IPS DF 6.9 (cell line): Measurements from ENCODE around the gene DMRT1.

ENCODE experiments used
- DNase-seq: peaks from one replicate; pipeline ENCODE4 v3.0.0-alpha.2; 2013; ENCODE audit warnings: low read depth, low spot score
- H3K27ac ChIP-seq: one replicate; pipeline ENCODE4 v1.5.1; 2013; ENCODE audit warnings: low read length, control low read depth
- H3K27me3 ChIP-seq: 2 replicates; pipeline ENCODE4 v1.6.1; 2013; ENCODE audit warnings: mild to moderate bottlenecking, low read length; ENCODE audit not compliant: control insufficient read depth, insufficient read depth
- H3K36me3 ChIP-seq: 2 replicates; pipeline ENCODE4 v1.6.1; 2013; ENCODE audit warnings: low read length; ENCODE audit not compliant: control insufficient read depth, insufficient read depth
- H3K4me1 ChIP-seq: 2 replicates; pipeline ENCODE4 v1.6.1; 2013; ENCODE audit warnings: low read length; ENCODE audit not compliant: control insufficient read depth, insufficient read depth
- H3K4me3 ChIP-seq: 2 replicates; pipeline ENCODE4 v1.5.1; 2013; ENCODE audit warnings: mild to moderate bottlenecking, low read length
- H3K9me3 ChIP-seq: 2 replicates; pipeline ENCODE4 v1.6.1; 2013; ENCODE audit warnings: low read length, inconsistent platforms; ENCODE audit not compliant: control insufficient read depth, insufficient read depth
- WGBS: extraction: QIAGEN DNeasy Blood & Tissue Kit; methylation state at CpG from one replicate; pipeline ENCODE4 v1.1.7; 2013; ENCODE audit warnings: mixed read lengths, missing lambda C conversion rate; ENCODE audit not compliant: insufficient read length, insufficient coverage; 5-methylcytosine and 5-hydroxymethylcytosine counted together

The DMRT1 gene

DNA sequence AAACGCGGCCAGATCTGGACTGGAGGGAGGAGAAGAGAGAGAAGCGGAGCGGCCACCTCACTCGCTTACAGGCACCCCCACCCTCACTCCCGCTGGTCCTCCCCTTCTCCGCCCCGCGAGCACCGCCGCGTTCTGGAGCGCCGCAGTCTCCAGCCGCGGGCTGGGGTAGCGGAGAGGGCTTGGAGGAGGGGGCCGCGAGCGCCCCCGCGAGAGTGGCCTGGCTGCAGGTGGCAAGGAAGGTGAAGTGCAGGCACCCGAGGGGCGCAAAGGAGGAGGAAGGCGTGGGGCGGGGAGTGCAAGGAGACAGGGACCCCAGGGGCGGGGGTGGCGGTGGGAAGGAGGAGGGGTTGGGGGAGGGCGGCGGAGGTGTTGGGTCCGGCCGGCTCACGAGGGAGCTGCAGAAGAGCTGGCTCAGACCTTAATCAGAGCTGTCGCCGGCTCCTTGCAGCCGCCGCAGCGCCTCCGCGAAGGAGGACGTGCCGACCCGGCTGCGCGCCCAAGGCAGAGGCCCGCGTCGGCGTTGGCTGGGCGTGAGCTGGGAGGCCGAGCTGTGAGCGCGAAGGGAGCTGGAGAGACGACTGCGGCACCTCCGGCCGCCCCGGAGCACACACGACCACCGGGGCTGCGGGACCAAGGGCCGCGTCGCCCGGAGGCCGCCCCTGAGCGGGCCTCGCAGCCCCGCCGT, 134.9 kb downstream of the DMRT1 start, which contains the start of gene DMRT3:
TSS of gene DMRT3 (plus strand) at position 398 of the 685 bp plus-strand sequence. CDS start 347 bp downstream, outside the sequence.
- WGBS: no CpG with 5 or more reads among the region's 70 CpGs
- H3K27me3 ChIP-seq: peaks cover 80% of the 10 kb centered on the region
- DNase-seq: no peak

DNA sequence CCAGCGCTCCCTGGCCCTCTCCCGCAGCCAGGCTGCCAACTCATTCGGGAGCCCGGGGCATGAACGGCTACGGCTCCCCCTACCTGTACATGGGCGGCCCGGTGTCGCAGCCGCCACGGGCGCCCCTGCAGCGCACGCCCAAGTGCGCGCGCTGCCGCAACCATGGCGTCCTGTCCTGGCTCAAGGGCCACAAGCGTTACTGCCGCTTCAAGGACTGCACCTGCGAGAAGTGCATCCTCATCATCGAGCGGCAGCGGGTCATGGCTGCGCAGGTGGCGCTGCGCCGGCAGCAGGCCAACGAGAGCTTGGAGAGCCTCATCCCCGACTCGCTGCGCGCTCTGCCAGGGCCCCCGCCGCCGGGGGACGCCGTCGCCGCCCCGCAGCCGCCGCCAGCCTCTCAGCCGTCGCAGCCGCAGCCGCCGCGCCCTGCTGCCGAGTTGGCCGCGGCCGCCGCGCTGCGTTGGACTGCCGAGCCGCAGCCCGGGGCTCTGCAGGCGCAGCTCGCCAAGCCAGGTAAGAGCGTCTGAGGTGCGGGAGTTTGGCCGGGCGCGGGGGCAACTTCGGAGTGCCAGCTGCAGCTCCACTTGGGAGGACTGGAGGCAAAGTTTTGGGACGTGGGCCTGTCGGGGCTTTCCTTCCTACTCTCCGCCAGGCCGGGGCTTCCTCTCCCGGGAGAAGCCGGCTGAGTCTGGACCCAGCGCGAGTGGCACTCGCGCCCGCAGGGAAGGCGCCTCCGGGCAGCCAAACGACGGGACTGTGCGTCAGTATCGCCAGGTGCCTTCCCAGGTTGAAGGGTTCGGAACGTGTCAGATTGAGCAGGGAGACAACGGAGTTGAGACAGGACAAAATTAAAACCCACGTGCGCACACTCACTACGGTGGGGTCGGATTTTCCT, 135.7 kb downstream of the DMRT1 start:
- Histone ChIP-seq H3K27me3 (peaks cover 87% of the 10 kb centered on the region), H3K27ac (no peak overlapping the region), H3K4me3 (peak overlapping the region; percentile 9; the same call in 1 of the 2 replicates), H3K36me3 (no peaks in the 10 kb centered on the region), H3K9me3 (no peaks in the 10 kb centered on the region), H3K4me1 (peaks cover 3% of the 10 kb centered on the region; the same call in 1 of the 2 replicates)
- WGBS: no CpG with 5 or more reads among the region's 92 CpGs
- DNase-seq: no peak

More for the DNA sequence above, 134.9 kb downstream of the DMRT1 start, which contains the start of gene DMRT3:
- no peaks in the 10 kb centered on the region for H3K36me3 ChIP-seq
- no peak within 1 kb of the TSS for H3K27ac ChIP-seq
- H3K4me3 ChIP-seq: peak within 1 kb of the TSS; percentile 21; the same call in 1 of the 2 replicates
- no peaks in the 10 kb centered on the region for H3K9me3 ChIP-seq
- H3K4me1 ChIP-seq: peaks cover 3% of the 10 kb centered on the region; the same call in 1 of the 2 replicates

DNA sequence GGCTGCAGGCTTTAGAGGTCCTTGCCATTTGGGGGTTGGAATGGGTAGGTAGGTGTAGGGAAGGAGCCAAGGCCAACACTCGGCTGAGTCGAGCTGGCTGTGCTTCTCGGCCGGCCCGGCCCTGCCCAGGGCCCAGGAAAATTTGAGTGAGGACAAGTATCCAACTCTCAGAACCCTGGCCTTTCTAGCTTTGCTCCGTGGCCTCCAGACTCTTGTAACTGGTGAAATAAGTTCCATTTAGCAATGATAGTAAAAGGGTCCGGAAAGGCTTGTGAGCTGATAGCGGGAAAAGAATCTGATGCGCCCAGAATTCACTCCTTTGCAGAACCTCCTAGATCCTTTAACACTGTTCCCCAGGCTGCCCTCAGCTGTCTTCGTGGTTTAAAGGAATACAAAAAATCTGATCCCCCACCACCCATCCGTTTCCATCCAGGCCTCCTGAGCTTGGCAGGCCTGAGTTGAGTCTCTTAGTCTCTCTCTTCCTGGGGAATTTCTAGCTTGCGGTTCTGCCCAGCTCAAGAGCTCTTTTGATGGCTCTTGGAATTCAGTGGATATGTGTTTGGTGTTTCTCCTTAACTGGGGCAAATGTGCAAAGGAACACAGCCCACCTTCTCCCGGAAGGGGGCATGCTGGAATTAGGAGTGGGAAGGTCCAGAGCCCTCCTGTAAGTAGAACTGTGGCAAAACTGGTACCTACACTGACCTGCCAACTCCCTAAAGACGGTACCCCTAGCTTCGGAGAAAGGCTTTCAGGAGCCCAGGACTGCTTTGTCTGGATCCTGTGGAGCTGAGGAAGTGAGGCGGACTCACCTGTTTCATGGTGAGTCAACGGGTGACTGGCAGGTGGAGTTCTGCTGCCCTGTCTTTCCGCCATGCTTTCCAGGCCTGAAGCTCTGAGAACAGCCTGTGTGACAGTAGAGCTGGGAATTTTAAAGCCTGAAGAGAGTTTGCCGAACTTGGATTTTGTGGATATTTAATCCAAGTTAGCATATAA, 136.6 kb downstream of the DMRT1 start:
- DNase-seq: no peak
- H3K9me3 ChIP-seq: no peaks in the 10 kb centered on the region
- no CpG with 5 or more reads among the region's 19 CpGs for WGBS
- peaks cover 85% of the 10 kb centered on the region for H3K27me3 ChIP-seq
- no peaks in the 10 kb centered on the region for H3K36me3 ChIP-seq
- no peaks in the 10 kb centered on the region; the same call in 1 of the 2 replicates for H3K4me1 ChIP-seq
- no peak overlapping the region for H3K4me3 ChIP-seq
- H3K27ac ChIP-seq: no peak overlapping the region

DNA sequence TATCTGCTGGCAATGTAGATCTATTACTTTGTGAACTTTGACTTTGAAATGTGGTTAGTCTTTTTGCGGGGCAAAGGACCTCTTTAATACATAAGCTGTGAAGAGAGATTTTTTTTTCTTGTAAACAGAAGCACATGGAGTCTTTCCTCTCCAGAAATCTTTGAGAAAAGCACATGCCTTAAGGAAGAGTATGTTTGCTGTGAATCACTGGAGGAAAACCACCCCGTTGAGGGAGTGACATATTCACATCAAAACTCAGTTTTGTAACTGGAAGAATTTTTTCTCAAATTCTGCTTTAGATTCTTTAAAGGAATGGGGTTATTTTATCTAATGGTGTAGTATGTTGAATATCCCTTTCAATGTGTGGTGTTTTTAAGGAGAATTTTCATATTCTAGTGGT, 138.5 kb downstream of the DMRT1 start:
- H3K36me3 ChIP-seq: no peaks in the 10 kb centered on the region
- H3K4me3 ChIP-seq: no peak overlapping the region
- H3K27ac ChIP-seq: no peak overlapping the region
- H3K9me3 ChIP-seq: no peaks in the 10 kb centered on the region
- no CpG with 5 or more reads among the region's 2 CpGs for WGBS
- no peak for DNase-seq
- peaks cover 69% of the 10 kb centered on the region for H3K27me3 ChIP-seq
- no peaks in the 10 kb centered on the region; the same call in 1 of the 2 replicates for H3K4me1 ChIP-seq

DNA sequence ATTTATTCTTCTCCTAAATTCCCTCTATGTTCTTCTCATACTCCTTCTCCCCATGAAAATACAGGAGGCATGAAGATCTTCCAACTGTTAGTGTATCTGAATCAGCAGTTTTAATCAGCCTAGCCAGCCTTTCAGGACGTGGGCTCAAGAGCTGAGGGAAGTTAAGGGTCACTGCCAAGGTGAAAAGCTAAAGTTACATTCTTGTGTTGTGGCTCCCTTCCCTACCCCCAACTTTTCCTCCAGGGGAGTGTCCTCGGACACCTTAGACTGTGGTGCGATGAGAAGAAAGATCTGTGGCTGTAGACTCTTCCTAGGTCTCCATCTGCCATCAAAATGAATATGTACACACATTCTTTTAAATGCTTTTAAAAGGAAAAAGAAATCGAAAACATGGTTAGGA, 139.1 kb downstream of the DMRT1 start:
- Histone ChIP-seq H3K4me3 (no peak overlapping the region), H3K27me3 (peaks cover 63% of the 10 kb centered on the region), H3K27ac (no peak overlapping the region), H3K9me3 (no peaks in the 10 kb centered on the region; the same call in 1 of the 2 replicates), H3K36me3 (no peaks in the 10 kb centered on the region), H3K4me1 (no peaks in the 10 kb centered on the region; the same call in 1 of the 2 replicates)
- no CpG with 5 or more reads among the region's 4 CpGs for WGBS
- no peak for DNase-seq

DNA sequence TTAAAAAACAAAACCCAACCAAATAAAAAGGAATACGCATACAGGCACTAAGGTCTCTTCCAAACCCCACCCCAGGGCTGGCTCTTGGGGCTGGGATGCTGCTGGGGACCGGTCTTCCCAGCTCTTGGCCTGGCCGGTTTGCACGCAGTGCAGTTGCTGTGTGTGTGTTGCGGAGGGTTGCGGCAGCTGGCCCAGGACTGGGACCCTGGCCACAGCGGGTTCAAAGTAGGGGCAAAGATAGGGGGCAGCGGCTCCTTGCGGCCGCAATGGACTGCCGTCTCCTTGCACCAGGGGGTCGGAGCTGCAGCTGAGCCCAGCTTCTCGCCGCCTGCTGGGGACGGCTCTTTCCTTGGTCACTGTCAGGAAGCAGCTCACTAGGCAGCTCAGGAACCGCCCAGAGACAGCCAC, 140.0 kb downstream of the DMRT1 start:
- WGBS: no CpG with 5 or more reads among the region's 16 CpGs
- Histone ChIP-seq H3K36me3 (no peaks in the 10 kb centered on the region), H3K9me3 (no peaks in the 10 kb centered on the region; the same call in 1 of the 2 replicates)

DNA sequence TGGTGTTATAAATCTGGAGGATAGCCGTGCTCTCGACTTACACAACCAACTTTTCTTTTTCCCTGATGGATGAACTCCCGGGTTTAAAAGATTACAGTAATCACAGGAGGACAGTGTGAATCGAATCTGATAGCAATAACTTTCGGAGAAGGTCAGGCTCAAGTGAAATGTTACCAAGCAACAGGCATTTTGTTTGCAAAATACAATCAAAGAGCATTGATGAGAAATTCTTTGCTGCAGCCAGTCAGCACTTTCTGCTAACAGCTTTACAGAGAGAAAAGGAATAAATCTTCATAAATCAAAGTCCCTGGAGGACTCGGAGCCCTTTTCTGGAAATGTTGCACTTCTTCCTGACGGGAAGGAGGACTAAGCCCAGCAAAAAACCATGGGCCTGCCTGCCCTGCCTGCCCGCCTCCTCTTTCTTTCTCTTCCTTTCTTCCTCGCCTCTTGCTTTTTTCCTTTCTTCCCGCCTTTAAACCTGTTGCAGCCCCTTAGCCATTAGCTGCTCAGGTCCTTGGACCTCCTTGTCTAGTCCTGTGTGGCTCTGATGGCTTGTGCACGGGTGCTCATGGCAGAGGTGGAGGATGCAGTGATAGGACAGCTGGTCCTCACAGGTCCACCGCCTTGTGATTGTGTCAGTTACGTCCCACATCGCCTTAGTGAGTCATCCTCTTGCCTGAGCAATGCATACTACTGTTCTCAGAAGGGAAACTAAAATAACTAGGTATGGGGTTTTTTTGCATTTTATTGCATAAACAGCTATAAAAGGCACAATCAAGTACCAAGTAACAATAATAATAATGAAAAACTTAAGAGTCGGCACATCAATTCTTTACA, 141.1 kb downstream of the DMRT1 start:
- no CpG with 5 or more reads among the region's 15 CpGs for WGBS
- DNase-seq: no peak
- Histone ChIP-seq H3K4me1 (no peaks in the 10 kb centered on the region), H3K9me3 (no peaks in the 10 kb centered on the region; the same call in 1 of the 2 replicates), H3K36me3 (no peaks in the 10 kb centered on the region), H3K4me3 (no peak overlapping the region), H3K27ac (no peak overlapping the region), H3K27me3 (peaks cover 52% of the 10 kb centered on the region)

More for the DNA sequence above, 140.0 kb downstream of the DMRT1 start:
- Histone ChIP-seq H3K4me3 (no peak overlapping the region), H3K27ac (no peak overlapping the region), H3K27me3 (peaks cover 58% of the 10 kb centered on the region), H3K4me1 (no peaks in the 10 kb centered on the region; the same call in 1 of the 2 replicates)
- no peak for DNase-seq

DNA sequence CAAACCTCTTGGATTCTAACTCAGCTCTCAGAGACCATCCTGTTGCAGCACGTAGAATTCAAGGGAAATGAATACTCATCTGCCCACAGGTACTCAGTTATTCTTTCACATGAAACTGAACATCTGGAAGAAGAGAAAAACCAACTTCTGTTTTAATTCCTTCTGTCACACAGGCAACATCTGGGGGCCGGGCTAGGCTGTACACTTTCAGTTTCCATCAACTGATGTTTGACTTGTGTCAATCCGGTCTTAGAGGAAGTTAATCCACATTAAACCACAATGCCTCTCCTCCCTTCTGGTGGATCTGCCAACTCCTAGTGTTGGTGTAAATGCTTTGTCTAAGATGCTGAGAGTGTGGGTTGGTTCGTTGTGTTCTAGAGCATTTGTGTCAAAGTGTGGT, 152.5 kb downstream of the DMRT1 start:
- H3K27me3 ChIP-seq: no peaks in the 10 kb centered on the region
- no peaks in the 10 kb centered on the region for H3K36me3 ChIP-seq
- H3K4me3 ChIP-seq: no peak overlapping the region
- no peaks in the 10 kb centered on the region; the same call in 1 of the 2 replicates for H3K9me3 ChIP-seq
- no peak overlapping the region for H3K27ac ChIP-seq
- H3K4me1 ChIP-seq: no peaks in the 10 kb centered on the region
- WGBS: no CpG with 5 or more reads among the region's 4 CpGs
- DNase-seq: no peak

DNA sequence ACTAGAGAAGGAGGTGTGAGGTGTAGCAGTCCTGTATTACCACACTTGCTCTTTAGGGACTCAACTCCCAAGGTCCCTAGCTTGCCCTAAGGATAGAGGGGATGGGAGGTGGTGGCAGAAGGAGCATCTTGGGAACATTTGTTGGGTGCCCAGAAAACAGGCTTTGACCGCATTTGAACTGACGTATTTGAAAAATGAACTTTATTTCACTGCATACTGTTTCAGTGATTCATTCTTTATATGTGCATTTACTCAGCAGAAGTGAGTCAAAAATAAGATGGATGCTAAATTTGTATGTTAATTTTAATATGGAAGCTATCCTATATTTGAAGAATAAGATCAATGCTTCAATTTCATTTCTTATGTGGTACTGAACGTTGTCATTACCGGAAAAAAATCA, 153.7 kb downstream of the DMRT1 start:
- Histone ChIP-seq H3K27ac (no peak overlapping the region), H3K4me1 (no peaks in the 10 kb centered on the region), H3K4me3 (no peak overlapping the region), H3K27me3 (no peaks in the 10 kb centered on the region), H3K9me3 (no peaks in the 10 kb centered on the region; the same call in 1 of the 2 replicates), H3K36me3 (no peaks in the 10 kb centered on the region)
- no peak for DNase-seq
- WGBS: no CpG with 5 or more reads among the region's 4 CpGs
